Left ventricle myocardium inferior (tissue), 1 donor: Measurements from ENCODE around the gene WFDC1. TPM values are rescaled to one million over a fixed set of nuclear protein-coding genes. Genes with fewer than 3 reads are reported as not detected.
A peak's percentile ranks its signal among the peaks of the same experiment; 100 is the strongest.

Experiments
- DNase-seq: peaks from one replicate; pipeline ENCODE4 v3.0.0-alpha.2; 2020
- H3K27ac ChIP-seq: fragments of 200-600 bp; replicated peaks from 2 replicates; pipeline ENCODE4 v1.8.0; 2021
- H3K27me3 ChIP-seq: fragments of 200-600 bp; 2 replicates; pipeline ENCODE4 v1.8.0; 2021; ENCODE audit warnings: low read depth
- H3K36me3 ChIP-seq: fragments of 200-600 bp; 2 replicates; pipeline ENCODE4 v1.8.0; 2021
- H3K4me1 ChIP-seq: fragments of 200-600 bp; 2 replicates; pipeline ENCODE4 v1.8.0; 2021
- H3K4me3 ChIP-seq: fragments of 200-600 bp; 2 replicates; pipeline ENCODE4 v1.8.0; 2021; ENCODE audit warnings: mild to moderate bottlenecking, moderate library complexity
- H3K9me3 ChIP-seq: fragments of 200-600 bp; replicated peaks from 2 replicates; pipeline ENCODE4 v1.8.0; 2021
- CTCF ChIP-seq: fragments of 200-600 bp; IDR thresholded peaks from 2 replicates; pipeline ENCODE4 v1.8.0; 2021; ENCODE audit warnings: antibody characterized with exemption, mild to moderate bottlenecking, borderline replicate concordance
- intact Hi-C: fragments of 100-400 bp; cut with micrococcal nuclease; formaldehyde crosslinking; loops from one replicate; pipeline ENCODE4 v1.11.0; 2022
- long read RNA-seq: library from polyadenylated mRNA; unstranded; transcript quantifications from one replicate; pipeline ENCODE4 v2.0.0, GENCODE V29; 2021
- total RNA-seq: library from RNA; stranded (reverse); fragmentation: NEBNext Ultra II Directional; extraction: Animal tissue kit (Norgen Biotek cat#: 25700); gene quantifications from one replicate; pipeline ENCODE4 v1.2.1, GENCODE V29; 2021
- donor health status: DM: no; HTN: yes; CAD: no; lungs with severe emphysema.

WFDC1 gene
- 1.3 TPM for total RNA-seq
- long read RNA-seq, partial matches to known transcripts: 0 of 1 reads
- long read RNA-seq, other reads (novel, unspliced or antisense): 0 of 1 reads

- H3K9me3 ChIP-seq: no peaks in the 10 kb centered on the region
- peak within 1 kb of the TSS; percentile 53 for H3K27ac ChIP-seq
- H3K36me3 ChIP-seq: no peaks in the 10 kb centered on the region
- TF ChIP-seq CTCF: no peak
- intact Hi-C loops: no loop called here
- H3K4me3 ChIP-seq: peak within 1 kb of the TSS; percentile 59
- H3K27me3 ChIP-seq: peaks cover 39% of the 10 kb centered on the region
- DNase-seq: peak; percentile 19
- peaks cover 15% of the 10 kb centered on the region for H3K4me1 ChIP-seq
Observed at GRCh38 chr16:84294531-84295142, at the start of gene WFDC1. WFDC1 (plus strand) TSS chr16:84294878; CDS start chr16:84294972, 94 bp downstream.

- no peak for TF ChIP-seq CTCF
- Histone ChIP-seq H3K36me3 (no peaks in the 10 kb centered on the region), H3K4me1 (no peaks in the 10 kb centered on the region), H3K9me3 (peaks cover 7% of the 10 kb centered on the region), H3K27me3 (peaks cover 41% of the 10 kb centered on the region), H3K27ac (no peak overlapping the region), H3K4me3 (no peak overlapping the region)
- no peak for DNase-seq
- intact Hi-C loops: no loop called here
Observed at GRCh38 chr16:84245956-84246678, 48.6 kb upstream of the WFDC1 start.

GRCh38 chr16:84246679-84247077, 48.0 kb upstream of the WFDC1 start:
- Histone ChIP-seq H3K4me3 (no peak overlapping the region), H3K27me3 (peaks cover 35% of the 10 kb centered on the region), H3K9me3 (peaks cover 7% of the 10 kb centered on the region), H3K36me3 (no peaks in the 10 kb centered on the region), H3K27ac (no peak overlapping the region), H3K4me1 (no peaks in the 10 kb centered on the region)
- TF ChIP-seq CTCF: no peak
- intact Hi-C loops: no loop called here
- no peak for DNase-seq

- no peak for TF ChIP-seq CTCF
- H3K4me1 ChIP-seq: no peaks in the 10 kb centered on the region
- intact Hi-C loops: no loop called here
Observed at GRCh38 chr16:84247331-84247730, 47.3 kb upstream of the WFDC1 start.

GRCh38 chr16:84247844-84248243, 46.8 kb upstream of the WFDC1 start:
- H3K27ac ChIP-seq: no peak overlapping the region
- H3K9me3 ChIP-seq: peaks cover 7% of the 10 kb centered on the region
- TF ChIP-seq CTCF: no peak
- intact Hi-C loops: no loop called here
- no peak for DNase-seq
- H3K36me3 ChIP-seq: no peaks in the 10 kb centered on the region
- peaks cover 28% of the 10 kb centered on the region for H3K27me3 ChIP-seq
- H3K4me1 ChIP-seq: no peaks in the 10 kb centered on the region
- H3K4me3 ChIP-seq: no peak overlapping the region

More at GRCh38 chr16:84247331-84247730, 47.3 kb upstream of the WFDC1 start:
- Histone ChIP-seq H3K9me3 (peaks cover 7% of the 10 kb centered on the region), H3K36me3 (no peaks in the 10 kb centered on the region), H3K4me3 (no peak overlapping the region), H3K27me3 (peaks cover 30% of the 10 kb centered on the region), H3K27ac (no peak overlapping the region)
- DNase-seq: no peak
